Liver (tissue), 9 donors: ENCODE measurements around the gene TCOF1. TPM values are rescaled to one million over a fixed set of nuclear protein-coding genes. Genes with fewer than 3 reads are reported as not detected.

Experiments used
- DNase-seq: peaks from one replicate; pipeline ENCODE4 v3.0.0-alpha.2; 2017; ENCODE audit warnings: low spot score
- H3K27ac ChIP-seq, 2 donors: one replicate each; pipeline ENCODE4 v1.7.0; 2013; ENCODE audit warnings: inconsistent platforms in 2 of 2, low read length in 2 of 2, control low read depth in 1 of 2, low read depth in 1 of 2, mild to moderate bottlenecking in 1 of 2
- H3K27me3 ChIP-seq, 4 donors: one replicate each; pipeline versions ENCODE4 v1.6.1 to v1.7.0; 2013; ENCODE audit warnings: low read length in 3 of 4, inconsistent platforms in 1 of 4, mild to moderate bottlenecking in 1 of 4, moderate library complexity in 1 of 4; ENCODE audit not compliant: control insufficient read depth in 4 of 4, insufficient read depth in 4 of 4
- H3K36me3 ChIP-seq, 4 donors: one replicate each; pipeline versions ENCODE4 v1.6.1 to v1.7.0; 2013; ENCODE audit warnings: low read length in 3 of 4, mild to moderate bottlenecking in 3 of 4, low read depth in 1 of 4, moderate library complexity in 1 of 4; ENCODE audit not compliant: control insufficient read depth in 4 of 4, insufficient read depth in 3 of 4
- H3K4me1 ChIP-seq, 4 donors: one replicate each; pipeline versions ENCODE4 v1.6.1 to v1.7.0; 2013; ENCODE audit warnings: low read length in 3 of 4, mild to moderate bottlenecking in 3 of 4, moderate library complexity in 1 of 4; ENCODE audit not compliant: control insufficient read depth in 4 of 4, insufficient read depth in 4 of 4
- H3K4me3 ChIP-seq, 3 donors: one replicate each; pipeline versions ENCODE4 v1.6.1 to v1.7.0; 2013; ENCODE audit warnings: low read length in 3 of 3, control low read depth in 1 of 3, low read depth in 1 of 3, mild to moderate bottlenecking in 1 of 3
- H3K9ac ChIP-seq, 2 donors: one replicate each; pipeline ENCODE4 v1.7.0; 2013; ENCODE audit warnings: low read length in 2 of 2, mild to moderate bottlenecking in 2 of 2, moderate library complexity in 2 of 2, control low read depth in 1 of 2, low read depth in 1 of 2
- H3K9me3 ChIP-seq, 4 donors: one replicate each; pipeline versions ENCODE4 v1.6.1 to v1.7.0; 2013; ENCODE audit warnings: low read length in 3 of 4; ENCODE audit not compliant: control insufficient read depth in 4 of 4
- CTCF ChIP-seq: fragments of 150-350 bp; IDR thresholded peaks from 2 replicates; pipeline ENCODE4 v1.5.1; 2017; ENCODE audit warnings: improper control_type of control experiment, low read depth, low read length; ENCODE audit not compliant: missing input control
- EGR1 ChIP-seq, 2 donors: IDR thresholded peaks; 2 replicates each; pipeline ENCODE4 v1.6.1; 2016 to 2018; ENCODE audit warnings: antibody characterized with exemption in 2 of 2, low read depth in 2 of 2
- FOXA1 ChIP-seq: IDR thresholded peaks from 2 replicates; pipeline ENCODE4 v1.6.1; 2016; ENCODE audit warnings: antibody characterized with exemption
- FOXA2 ChIP-seq: IDR thresholded peaks from 2 replicates; pipeline ENCODE4 v1.6.1; 2016; ENCODE audit warnings: antibody characterized with exemption
- GABPA ChIP-seq, 2 donors: IDR thresholded peaks in 1 of 2; conservative IDR thresholded peaks in 1 of 2; 2 replicates each; pipeline ENCODE4 v1.6.1; 2016; ENCODE audit warnings: antibody characterized with exemption in 2 of 2, mild to moderate bottlenecking in 1 of 2, moderate library complexity in 1 of 2
- HNF4A ChIP-seq, 2 donors: conservative IDR thresholded peaks; 2 replicates each; pipeline ENCODE4 v1.6.1; 2016; ENCODE audit warnings: antibody characterized with exemption in 2 of 2, mild to moderate bottlenecking in 2 of 2
- HNF4G ChIP-seq: IDR thresholded peaks from 2 replicates; pipeline ENCODE4 v1.6.1; 2016; ENCODE audit warnings: antibody characterized with exemption
- JUND ChIP-seq, 2 donors: IDR thresholded peaks; 2 replicates each; pipeline ENCODE4 v1.6.1; 2016; ENCODE audit warnings: antibody characterized with exemption in 2 of 2
- NR2F2 ChIP-seq: IDR thresholded peaks from 2 replicates; pipeline ENCODE4 v1.6.1; 2016; ENCODE audit warnings: antibody characterized with exemption
- RAD21 ChIP-seq, 2 donors: IDR thresholded peaks; 2 replicates each; pipeline ENCODE4 v1.6.1; 2016; ENCODE audit warnings: antibody characterized with exemption in 2 of 2, mild to moderate bottlenecking in 2 of 2
- REST ChIP-seq: IDR thresholded peaks from 2 replicates; pipeline ENCODE4 v1.6.1; 2016; ENCODE audit warnings: antibody characterized with exemption, mild to moderate bottlenecking
- RXRA ChIP-seq, 2 donors: IDR thresholded peaks; 2 replicates each; pipeline ENCODE4 v1.6.1; 2017 to 2018; ENCODE audit warnings: antibody characterized with exemption in 2 of 2, mild to moderate bottlenecking in 1 of 2
- SP1 ChIP-seq: IDR thresholded peaks from 2 replicates; pipeline ENCODE4 v1.6.1; 2018; ENCODE audit warnings: antibody characterized with exemption, mild to moderate bottlenecking
- TAF1 ChIP-seq: conservative IDR thresholded peaks from 2 replicates; pipeline ENCODE4 v1.6.1; 2016; ENCODE audit warnings: antibody characterized with exemption, mild to moderate bottlenecking
- YY1 ChIP-seq: IDR thresholded peaks from 2 replicates; pipeline ENCODE4 v1.6.1; 2016; ENCODE audit warnings: antibody characterized with exemption, mild to moderate bottlenecking
- WGBS: extraction: QIAGEN DNeasy Blood & Tissue Kit; methylation state at CpG from one replicate; pipeline ENCODE4 v1.1.7; 2013; 5-methylcytosine and 5-hydroxymethylcytosine counted together
- polyA plus RNA-seq, 2 donors: library from polyadenylated mRNA; stranded (reverse) in 1 of 2; unstranded in 1 of 2; fragments of 200-250 nt in 1 of 2; fragments of >200 nt in 1 of 2; fragmentation: Nextera tagmentation in 1 of 2; extraction: Ambion mirVana in 1 of 2; gene quantifications; one replicate each; pipeline versions ENCODE4 v1.2.1 to v1.2.3, GENCODE V29; 2013 to 2015
- total RNA-seq, 2 donors: library from RNA; depleted of rRNA; stranded (reverse); fragments of >200 nt; gene quantifications; one replicate each; pipeline ENCODE4 v1.2.3, GENCODE V29; 2014
- TF ChIP-seq, protein P1 (sequence below): IDR thresholded peaks from 2 replicates; pipeline ENCODE4 v1.6.1; 2016; ENCODE audit warnings: antibody characterized with exemption
- TF ChIP-seq, protein P2 (sequence below): IDR thresholded peaks from 2 replicates; pipeline ENCODE4 v1.6.1; 2016; ENCODE audit warnings: antibody characterized with exemption
- TF ChIP-seq, protein P3 (sequence below): IDR thresholded peaks from 2 replicates; pipeline ENCODE4 v1.6.1; 2016; ENCODE audit warnings: antibody characterized with exemption
- donor health status: healthy.
- donor health status: healthy.
- donor health status: healthy.
- donor health status: healthy.
- donor health status: healthy.

TCOF1 gene
- total and polyA plus RNA-seq, 4 donors, result 3.2 to 8.5 (median 6.4) TPM

DNA sequence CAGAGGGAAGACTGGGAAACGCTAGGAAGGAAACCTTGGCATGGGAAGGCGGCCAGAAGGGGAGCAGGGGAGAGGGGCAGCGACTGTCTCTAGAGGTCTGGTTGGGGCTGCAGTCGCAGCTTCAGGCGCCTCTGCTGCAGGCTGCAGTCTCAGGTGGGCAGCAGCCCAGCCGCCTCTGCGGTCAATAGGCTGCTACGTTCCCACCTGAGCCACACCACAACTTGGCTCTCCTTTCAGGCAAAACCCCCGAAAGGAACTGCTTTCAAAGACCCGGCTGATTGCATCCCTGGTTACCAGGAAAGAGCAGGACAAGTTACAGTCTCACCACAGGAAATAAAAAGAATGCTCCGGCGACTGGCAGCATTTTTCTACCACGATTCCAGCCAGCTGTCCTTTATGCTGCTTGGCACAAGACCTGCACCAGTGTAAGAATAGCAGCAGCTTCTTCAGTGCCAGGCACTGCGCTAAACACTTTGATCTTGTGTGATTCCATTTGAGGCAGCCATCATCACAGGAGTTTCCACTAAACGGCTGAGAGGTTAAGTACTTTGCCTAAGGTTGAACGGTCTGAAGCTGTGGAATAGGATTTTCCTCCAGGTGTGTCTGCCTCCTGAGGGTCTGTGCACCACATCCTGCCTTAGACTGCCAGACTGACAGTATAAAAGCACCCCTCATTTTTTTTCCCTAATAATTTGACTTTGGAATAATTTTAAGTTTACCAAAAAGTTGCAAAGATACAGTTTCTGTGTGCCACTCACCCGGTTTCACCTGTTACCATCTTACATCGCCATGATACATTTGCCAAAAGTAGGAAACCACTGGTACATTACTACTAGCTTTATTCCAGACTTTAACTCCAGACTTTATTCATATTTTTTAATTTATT, 84.6 kb downstream of the TCOF1 start:
- H3K4me3 ChIP-seq, result no peak overlapping the region
- H3K9me3 ChIP-seq, result no peaks in the 10 kb centered on the region
- TF ChIP-seq RAD21 (IDR thresholded peaks at IDR 0.05) (no peak), HNF4A (conservative IDR thresholded peaks at IDR 0.05) (no peak), TAF1 (no peak), CTCF (no peak), FOXA1 (no peak), NR2F2 (no peak), JUND (IDR thresholded peaks at IDR 0.05) (no peak), REST (no peak), GABPA (IDR thresholded peaks at IDR 0.05 in 1 of 2, conservative IDR thresholded peaks at IDR 0.05 in 1 of 2) (no peak), EGR1 (IDR thresholded peaks at IDR 0.05; ENCODE audit: low read depth in 2 of 2) (no peak), FOXA2 (no peak), SP1 (no peak), YY1 (no peak), HNF4G (no peak), RXRA (IDR thresholded peaks at IDR 0.05) (no peak)
- TF ChIP-seq, protein P1, sequence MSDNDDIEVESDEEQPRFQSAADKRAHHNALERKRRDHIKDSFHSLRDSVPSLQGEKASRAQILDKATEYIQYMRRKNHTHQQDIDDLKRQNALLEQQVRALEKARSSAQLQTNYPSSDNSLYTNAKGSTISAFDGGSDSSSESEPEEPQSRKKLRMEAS, result no peak
- TF ChIP-seq, protein P2, sequence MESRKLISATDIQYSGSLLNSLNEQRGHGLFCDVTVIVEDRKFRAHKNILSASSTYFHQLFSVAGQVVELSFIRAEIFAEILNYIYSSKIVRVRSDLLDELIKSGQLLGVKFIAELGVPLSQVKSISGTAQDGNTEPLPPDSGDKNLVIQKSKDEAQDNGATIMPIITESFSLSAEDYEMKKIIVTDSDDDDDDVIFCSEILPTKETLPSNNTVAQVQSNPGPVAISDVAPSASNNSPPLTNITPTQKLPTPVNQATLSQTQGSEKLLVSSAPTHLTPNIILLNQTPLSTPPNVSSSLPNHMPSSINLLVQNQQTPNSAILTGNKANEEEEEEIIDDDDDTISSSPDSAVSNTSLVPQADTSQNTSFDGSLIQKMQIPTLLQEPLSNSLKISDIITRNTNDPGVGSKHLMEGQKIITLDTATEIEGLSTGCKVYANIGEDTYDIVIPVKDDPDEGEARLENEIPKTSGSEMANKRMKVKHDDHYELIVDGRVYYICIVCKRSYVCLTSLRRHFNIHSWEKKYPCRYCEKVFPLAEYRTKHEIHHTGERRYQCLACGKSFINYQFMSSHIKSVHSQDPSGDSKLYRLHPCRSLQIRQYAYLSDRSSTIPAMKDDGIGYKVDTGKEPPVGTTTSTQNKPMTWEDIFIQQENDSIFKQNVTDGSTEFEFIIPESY, result no peak
- TF ChIP-seq, protein P3, sequence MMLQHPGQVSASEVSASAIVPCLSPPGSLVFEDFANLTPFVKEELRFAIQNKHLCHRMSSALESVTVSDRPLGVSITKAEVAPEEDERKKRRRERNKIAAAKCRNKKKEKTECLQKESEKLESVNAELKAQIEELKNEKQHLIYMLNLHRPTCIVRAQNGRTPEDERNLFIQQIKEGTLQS, result no peak
- DNase-seq, result no peak
- no peak overlapping the region for H3K27ac ChIP-seq
- WGBS, result 71% methylated on average over 18 of the region's 18 CpGs
- H3K36me3 ChIP-seq, result peaks cover 17 to 44% (median 42%) of the 10 kb centered on the region in 4 donors
- no peaks in the 10 kb centered on the region for H3K4me1 ChIP-seq
- no peaks in the 10 kb centered on the region for H3K27me3 ChIP-seq
- no peak overlapping the region for H3K9ac ChIP-seq
